Measurements from ENCODE around the gene EZH2.

The EZH2 gene

GRCh38 chr7:148763622-148764021 is 120.5 kb downstream of the EZH2 start:
- no peak for DNase-seq (ENCODE audit: low spot score)

- DNase-seq (ENCODE audit: low spot score), result no peak
Observed at GRCh38 chr7:148761499-148762278, 122.4 kb downstream of the EZH2 start.

All from AG20443 (cell line).